Parathyroid adenoma (tissue), 2 donors: ENCODE measurements around the gene SAP30.

ENCODE experiments used
- H2AFZ ChIP-seq: fragments of 300-600 bp; sonication (generic); one replicate; pipeline ENCODE4 v1.7.0; 2017; ENCODE audit warnings: antibody characterized with exemption, mild to moderate bottlenecking
- H3K27ac ChIP-seq: fragments of 300-600 bp; sonication (generic); one replicate; pipeline ENCODE4 v1.7.0; 2017
- H3K27me3 ChIP-seq: fragments of 300-600 bp; sonication (generic); one replicate; pipeline ENCODE4 v1.7.0; 2017; ENCODE audit warnings: low read length; ENCODE audit not compliant: control insufficient read depth, insufficient read depth
- H3K36me3 ChIP-seq: fragments of 300-600 bp; sonication (generic); one replicate; pipeline ENCODE4 v1.7.0; 2017; ENCODE audit warnings: low read length; ENCODE audit not compliant: control insufficient read depth, insufficient read depth
- H3K4me1 ChIP-seq: fragments of 300-600 bp; sonication (generic); one replicate; pipeline ENCODE4 v1.7.0; 2017; ENCODE audit warnings: control low read depth
- H3K4me2 ChIP-seq: fragments of 300-600 bp; sonication (generic); one replicate; pipeline ENCODE4 v1.7.0; 2017; ENCODE audit warnings: low read length
- H3K4me3 ChIP-seq: fragments of 300-600 bp; sonication (generic); one replicate; pipeline ENCODE4 v1.7.0; 2017; ENCODE audit warnings: low read depth, low read length
- H3K79me2 ChIP-seq: fragments of 300-600 bp; sonication (generic); one replicate; pipeline ENCODE4 v1.7.0; 2017; ENCODE audit warnings: control low read depth
- H3K9ac ChIP-seq: fragments of 300-600 bp; sonication (generic); one replicate; pipeline ENCODE4 v1.7.0; 2017; ENCODE audit warnings: mild to moderate bottlenecking
- H3K9me3 ChIP-seq: fragments of 300-600 bp; sonication (generic); one replicate; pipeline ENCODE4 v1.7.0; 2017; ENCODE audit warnings: low read length; ENCODE audit not compliant: control insufficient read depth
- TF ChIP-seq, protein P1 (sequence below): fragments of 300-600 bp; sonication (generic); IDR thresholded peaks from one replicate; pipeline ENCODE4 v1.7.0; 2017; ENCODE audit warnings: antibody characterized with exemption, mild to moderate bottlenecking
- donor health status: primary hyperparathyroidism.

The SAP30 gene

DNA sequence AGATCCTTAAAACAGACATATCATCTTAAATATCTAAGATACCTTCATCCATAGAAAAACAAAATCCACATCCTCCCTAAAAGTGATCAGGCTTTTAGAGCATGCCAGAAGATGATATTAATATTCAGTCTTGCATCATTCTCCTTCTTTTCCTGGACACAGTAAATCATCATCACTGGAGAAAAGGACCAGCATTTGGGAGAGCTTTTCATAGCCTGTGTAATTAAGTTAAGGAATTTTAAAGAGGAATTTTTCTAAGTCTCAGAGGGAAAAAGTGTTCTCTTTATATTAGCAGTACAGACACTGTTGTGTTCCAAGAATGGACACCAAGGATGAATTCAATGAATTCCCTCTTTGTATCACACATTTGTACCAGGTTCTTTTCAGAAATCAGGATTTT is 27.5 kb downstream of the SAP30 start:
- Histone ChIP-seq H3K4me3 (no peak overlapping the region), H3K36me3 (no peaks in the 10 kb centered on the region), H3K27me3 (no peaks in the 10 kb centered on the region), H3K27ac (no peak overlapping the region), H3K4me2 (no peak overlapping the region), H3K4me1 (no peaks in the 10 kb centered on the region), H3K9me3 (no peaks in the 10 kb centered on the region), H2AFZ (no peak overlapping the region), H3K79me2 (no peaks in the 10 kb centered on the region), H3K9ac (no peak overlapping the region)
- TF ChIP-seq, protein P1, sequence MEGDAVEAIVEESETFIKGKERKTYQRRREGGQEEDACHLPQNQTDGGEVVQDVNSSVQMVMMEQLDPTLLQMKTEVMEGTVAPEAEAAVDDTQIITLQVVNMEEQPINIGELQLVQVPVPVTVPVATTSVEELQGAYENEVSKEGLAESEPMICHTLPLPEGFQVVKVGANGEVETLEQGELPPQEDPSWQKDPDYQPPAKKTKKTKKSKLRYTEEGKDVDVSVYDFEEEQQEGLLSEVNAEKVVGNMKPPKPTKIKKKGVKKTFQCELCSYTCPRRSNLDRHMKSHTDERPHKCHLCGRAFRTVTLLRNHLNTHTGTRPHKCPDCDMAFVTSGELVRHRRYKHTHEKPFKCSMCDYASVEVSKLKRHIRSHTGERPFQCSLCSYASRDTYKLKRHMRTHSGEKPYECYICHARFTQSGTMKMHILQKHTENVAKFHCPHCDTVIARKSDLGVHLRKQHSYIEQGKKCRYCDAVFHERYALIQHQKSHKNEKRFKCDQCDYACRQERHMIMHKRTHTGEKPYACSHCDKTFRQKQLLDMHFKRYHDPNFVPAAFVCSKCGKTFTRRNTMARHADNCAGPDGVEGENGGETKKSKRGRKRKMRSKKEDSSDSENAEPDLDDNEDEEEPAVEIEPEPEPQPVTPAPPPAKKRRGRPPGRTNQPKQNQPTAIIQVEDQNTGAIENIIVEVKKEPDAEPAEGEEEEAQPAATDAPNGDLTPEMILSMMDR: no peak

DNA sequence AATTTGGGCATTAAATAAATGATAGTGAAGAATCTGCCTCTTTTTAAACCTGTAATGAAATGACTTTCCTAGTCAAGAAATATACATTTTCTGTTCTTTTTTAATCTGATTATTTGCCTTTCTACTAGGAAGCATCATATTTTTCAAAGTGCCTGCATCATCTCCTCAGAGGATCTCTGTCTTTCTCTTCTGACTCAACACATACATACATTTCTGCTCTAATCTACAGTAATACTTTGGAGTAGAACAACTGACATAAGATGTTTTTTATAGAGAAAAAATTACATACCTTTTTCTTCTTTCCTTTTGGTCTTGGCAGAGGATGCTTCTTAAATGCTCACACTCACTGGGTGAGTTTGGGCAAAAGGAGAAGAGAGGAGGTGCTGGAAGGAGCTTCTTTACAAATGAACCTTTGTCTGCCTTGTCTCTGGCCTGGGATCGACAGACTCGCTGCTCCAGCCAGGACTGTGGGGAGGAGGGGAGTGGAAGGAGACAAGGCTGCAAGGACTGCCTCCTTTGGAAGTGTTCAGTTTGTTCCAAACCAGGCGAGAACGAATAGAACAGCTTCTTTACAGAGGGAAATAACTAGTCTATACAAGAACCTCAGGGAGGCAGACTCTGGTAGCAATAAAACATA is 28.1 kb downstream of the SAP30 start, which contains the start of gene SCRG1:
Gene SCRG1, minus strand, starts transcription at position 338 of the 637 bp plus-strand sequence. CDS start 7,702 bp downstream, outside the sequence.
- Histone ChIP-seq H3K4me2 (no peak within 1 kb of the TSS), H3K4me1 (no peaks in the 10 kb centered on the region), H2AFZ (no peak within 1 kb of the TSS), H3K4me3 (no peak within 1 kb of the TSS), H3K36me3 (no peaks in the 10 kb centered on the region), H3K9me3 (no peaks in the 10 kb centered on the region), H3K27me3 (no peaks in the 10 kb centered on the region), H3K9ac (no peak within 1 kb of the TSS), H3K27ac (no peak within 1 kb of the TSS), H3K79me2 (no peaks in the 10 kb centered on the region)
- TF ChIP-seq, protein P1: no peak

DNA sequence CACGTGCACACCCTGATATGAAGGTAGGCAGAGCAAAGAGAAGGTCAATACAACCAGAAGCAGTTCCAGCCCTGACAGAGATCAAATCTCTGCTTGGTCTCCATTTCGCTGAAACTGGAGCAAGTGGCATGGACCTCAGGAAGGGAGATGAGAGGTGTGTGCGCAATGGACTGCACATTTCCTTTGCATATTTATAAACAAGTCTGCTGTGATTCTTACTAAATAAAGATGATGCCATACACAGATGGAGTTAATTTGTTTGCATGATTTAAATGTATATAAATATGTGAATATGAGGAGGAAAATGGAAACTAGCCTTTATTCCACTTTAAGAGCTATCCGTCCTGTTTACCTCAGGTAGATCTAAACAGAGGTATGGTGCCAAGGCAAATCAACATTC is 30.3 kb downstream of the SAP30 start:
- Histone ChIP-seq H3K27me3 (no peaks in the 10 kb centered on the region), H3K9me3 (no peaks in the 10 kb centered on the region), H3K27ac (no peak overlapping the region), H3K4me3 (no peak overlapping the region), H2AFZ (no peak overlapping the region), H3K4me2 (no peak overlapping the region), H3K9ac (no peak overlapping the region), H3K36me3 (no peaks in the 10 kb centered on the region), H3K79me2 (no peaks in the 10 kb centered on the region), H3K4me1 (no peaks in the 10 kb centered on the region)
- TF ChIP-seq, protein P1: no peak

DNA sequence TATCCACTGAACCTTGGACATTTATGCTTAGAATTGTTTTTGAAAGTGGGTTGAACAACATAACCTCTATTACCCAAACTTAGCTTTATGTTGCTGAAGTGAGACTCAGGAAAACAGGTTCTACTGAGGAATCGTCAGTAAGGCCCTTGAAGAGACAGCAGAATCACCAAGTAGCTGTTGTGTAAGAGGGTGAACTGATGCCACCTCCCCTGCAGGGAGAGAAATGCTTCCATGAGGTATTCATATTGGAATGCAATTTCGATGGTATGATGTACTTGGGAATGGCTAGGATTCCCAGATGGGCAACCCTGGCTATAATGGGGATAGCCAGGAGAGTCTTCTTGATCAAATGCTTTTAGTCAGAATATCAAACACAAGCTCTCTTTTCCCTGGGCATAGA is 32.3 kb downstream of the SAP30 start:
- H3K4me1 ChIP-seq: no peaks in the 10 kb centered on the region
- H3K36me3 ChIP-seq: no peaks in the 10 kb centered on the region
- H3K79me2 ChIP-seq: no peaks in the 10 kb centered on the region
- H3K4me2 ChIP-seq: no peak overlapping the region
- no peaks in the 10 kb centered on the region for H3K9me3 ChIP-seq
- no peaks in the 10 kb centered on the region for H3K27me3 ChIP-seq
- H3K4me3 ChIP-seq: no peak overlapping the region
- no peak overlapping the region for H3K9ac ChIP-seq
- H3K27ac ChIP-seq: no peak overlapping the region
- no peak overlapping the region for H2AFZ ChIP-seq
- TF ChIP-seq, protein P1: no peak

DNA sequence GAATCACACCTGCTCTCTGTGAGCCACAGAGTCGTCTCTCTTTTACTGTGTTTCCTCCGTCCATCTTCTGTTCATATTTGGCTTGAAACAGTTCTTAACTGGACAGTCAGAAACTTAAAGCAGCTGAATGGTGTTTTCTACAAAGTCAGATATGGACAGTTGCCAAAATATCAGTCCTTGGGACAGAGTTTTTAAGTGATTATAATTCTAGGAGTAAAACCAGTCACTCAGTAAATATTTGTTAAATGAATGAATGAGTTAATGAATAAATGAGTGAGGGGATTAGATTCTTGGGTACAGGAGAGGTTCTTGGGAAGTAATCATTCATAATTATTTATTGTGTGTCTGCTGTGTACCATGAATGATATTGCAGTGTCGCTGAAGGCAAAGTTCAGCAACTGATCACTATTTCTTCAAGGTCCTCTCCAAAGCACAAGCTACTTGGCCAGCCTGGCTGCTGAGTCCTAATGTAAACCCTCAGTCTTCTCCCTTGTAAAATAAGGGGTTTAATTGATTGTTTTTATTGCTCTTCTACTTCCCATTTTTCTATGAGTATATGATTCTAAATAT is 33.6 kb downstream of the SAP30 start:
- Histone ChIP-seq H3K27ac (no peak overlapping the region), H3K36me3 (no peaks in the 10 kb centered on the region), H3K27me3 (no peaks in the 10 kb centered on the region), H3K9ac (no peak overlapping the region), H3K9me3 (no peaks in the 10 kb centered on the region), H2AFZ (no peak overlapping the region), H3K4me1 (no peaks in the 10 kb centered on the region), H3K79me2 (no peaks in the 10 kb centered on the region), H3K4me3 (no peak overlapping the region), H3K4me2 (no peak overlapping the region)
- TF ChIP-seq, protein P1: no peak
